Choroid plexus epithelial cell (primary cell): Measurements from ENCODE around the gene FABP6.

Source experiments
- DNase-seq: peaks from one replicate; pipeline ENCODE4 v3.0.0-alpha.2; 2010; ENCODE audit warnings: low read depth
- H3K4me3 ChIP-seq: 2 replicates; pipeline ENCODE4 v1.5.1; 2011; ENCODE audit warnings: low read depth, mild to moderate bottlenecking, control low read depth, low read length, moderate library complexity
- CTCF ChIP-seq: conservative IDR thresholded peaks from 2 replicates; pipeline ENCODE4 v1.5.1; 2011; ENCODE audit warnings: low read depth, mild to moderate bottlenecking, control low read depth, inconsistent platforms, low read length, moderate library complexity

FABP6 gene

GRCh38 chr5:160260881-160261815 lies 31.8 kb downstream of the FABP6 start:
- peak overlapping the region; percentile 20 for H3K4me3 ChIP-seq
- no peak for TF ChIP-seq CTCF
- DNase-seq: peak; percentile 99

GRCh38 chr5:160262151-160263074 lies 33.1 kb downstream of the FABP6 start:
- H3K4me3 ChIP-seq: no peak overlapping the region
- DNase-seq: no peak
- no peak for TF ChIP-seq CTCF

GRCh38 chr5:160263326-160263855 lies 34.1 kb downstream of the FABP6 start:
- TF ChIP-seq CTCF: no peak
- no peak for DNase-seq
- no peak overlapping the region for H3K4me3 ChIP-seq

- DNase-seq: no peak
- H3K4me3 ChIP-seq: no peak overlapping the region
- no peak for TF ChIP-seq CTCF
Observed at GRCh38 chr5:160266044-160266443, 36.7 kb downstream of the FABP6 start.

GRCh38 chr5:160266752-160267345 lies 37.5 kb downstream of the FABP6 start:
- TF ChIP-seq CTCF: peak; percentile 29
- H3K4me3 ChIP-seq: no peak overlapping the region
- no peak for DNase-seq

GRCh38 chr5:160268121-160268520 lies 38.8 kb downstream of the FABP6 start:
- no peak for DNase-seq
- H3K4me3 ChIP-seq: no peak overlapping the region
- TF ChIP-seq CTCF: no peak
